Skin epidermis (tissue), 12 donors: ENCODE measurements around the gene CHST12.

Experiments
- H3K27ac ChIP-seq, 21 experiments: fragments of 200-600 bp; sonication (generic) in 11 of 21; one replicate each; pipeline ENCODE4 v1.5.0; 2020; ENCODE audit warnings: mild to moderate bottlenecking in 3 of 21, inconsistent platforms in 2 of 21, moderate library complexity in 2 of 21
- H3K4me3 ChIP-seq, 7 experiments: fragments of 200-600 bp; sonication (generic) in 2 of 7; one replicate each; pipeline ENCODE4 v1.5.0; 2020; ENCODE audit warnings: inconsistent platforms in 2 of 7, mild to moderate bottlenecking in 2 of 7, moderate library complexity in 1 of 7

The CHST12 gene

GRCh38 chr7:2490181-2490651, 86.8 kb downstream of the CHST12 start:
- Histone ChIP-seq H3K27ac (peak overlapping the region in 12 of 21 experiments; percentile 6 to 70 (median 35)), H3K4me3 (no peak overlapping the region)

- Histone ChIP-seq H3K4me3 (no peak overlapping the region), H3K27ac (no peak overlapping the region)
Measured at GRCh38 chr7:2492038-2492437, 88.6 kb downstream of the CHST12 start.

- Histone ChIP-seq H3K4me3 (no peak overlapping the region), H3K27ac (no peak overlapping the region)
Measured at GRCh38 chr7:2493205-2494164, 90.1 kb downstream of the CHST12 start.

- Histone ChIP-seq H3K27ac (no peak overlapping the region), H3K4me3 (no peak overlapping the region)
Measured at GRCh38 chr7:2494191-2495130, 91.0 kb downstream of the CHST12 start.

GRCh38 chr7:2495418-2496299, 92.2 kb downstream of the CHST12 start:
- Histone ChIP-seq H3K27ac (no peak overlapping the region), H3K4me3 (no peak overlapping the region)

GRCh38 chr7:2496375-2496774, 93.0 kb downstream of the CHST12 start:
- Histone ChIP-seq H3K27ac (no peak overlapping the region), H3K4me3 (no peak overlapping the region)

- no peak overlapping the region for H3K4me3 ChIP-seq
- no peak overlapping the region for H3K27ac ChIP-seq
Measured at GRCh38 chr7:2497065-2497464, 93.7 kb downstream of the CHST12 start.

GRCh38 chr7:2497500-2498336, 94.3 kb downstream of the CHST12 start:
- Histone ChIP-seq H3K4me3 (no peak overlapping the region), H3K27ac (no peak overlapping the region)
